Omental fat pad (tissue), 4 donors: ENCODE measurements around the gene YEATS4. TPM values are rescaled to one million over a fixed set of nuclear protein-coding genes. Genes with fewer than 3 reads are reported as not detected.
"Not testable (repeated sequence)": the region's sequence is repeated elsewhere in the genome, so short reads cannot be mapped to it uniquely, and the experiment has no call there.

Experiments used
- ATAC-seq: fragments of 150-250 bp; one replicate; pipeline ENCODE4 v1.9.1; 2016; ENCODE audit warnings: mild to moderate bottlenecking, moderate library complexity; ENCODE audit not compliant: low FRiP score
- DNase-seq: peaks from one replicate; pipeline ENCODE4 v3.0.0-alpha.2; 2019; ENCODE audit warnings: low spot score
- total RNA-seq, 4 donors: library from RNA; depleted of rRNA; stranded (reverse); fragments of >200 nt; gene quantifications; one replicate each; pipeline ENCODE4 v1.1.0, GENCODE V29; 2016
- TF ChIP-seq, protein P1 (sequence below), 3 donors: fragments of 450-650 bp; IDR thresholded peaks; one replicate each; pipeline ENCODE4 v1.5.1; 2016 to 2017; ENCODE audit warnings: antibody characterized with exemption in 3 of 3, mild to moderate bottlenecking in 3 of 3, moderate library complexity in 2 of 3

Gene YEATS4
- total RNA-seq = 10 to 100 TPM in 1 of 4 donors, 1 to 10 TPM in 3; 6.0 to 10.6 (median 7.0) TPM

DNA sequence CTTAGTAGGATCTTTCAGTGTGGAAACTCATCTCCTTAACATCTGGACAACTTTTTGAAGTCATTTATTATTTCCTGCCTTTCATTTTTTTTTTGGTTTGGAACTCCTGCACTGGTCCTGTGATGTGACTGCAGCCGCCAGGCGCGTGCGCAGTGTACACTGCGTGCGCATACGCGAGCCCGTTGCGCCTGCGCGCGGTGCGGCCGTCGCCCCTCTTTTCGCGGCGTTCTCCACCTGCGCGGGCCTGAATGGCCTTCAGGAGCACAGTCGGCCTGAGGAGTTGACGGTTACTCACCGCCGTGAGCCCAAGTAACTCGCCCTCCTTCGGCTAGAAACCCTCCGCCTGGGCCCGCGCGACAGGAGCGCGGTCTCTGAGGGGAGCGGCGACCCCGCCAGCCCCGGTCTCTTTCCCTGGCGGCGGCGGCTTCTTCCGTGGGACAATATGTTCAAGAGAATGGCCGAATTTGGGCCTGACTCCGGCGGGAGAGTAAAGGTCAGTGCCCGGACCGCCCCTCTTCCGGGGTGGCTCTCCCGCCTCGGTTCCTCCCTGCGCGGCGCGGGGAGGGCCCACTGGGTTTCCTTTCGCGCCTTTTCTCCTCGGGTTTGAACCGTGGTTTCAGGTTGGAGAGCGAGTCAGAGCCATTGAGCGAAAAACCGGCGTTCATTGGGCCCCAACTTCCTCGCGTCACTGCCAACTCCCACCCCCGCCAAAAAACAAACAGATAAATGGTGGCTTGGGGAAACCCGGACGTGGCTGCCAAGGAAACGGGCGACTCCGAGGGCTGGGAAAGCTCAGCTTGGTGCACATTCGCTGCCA lies at the start of gene YEATS4:
TSS of gene YEATS4 (plus strand) at position 213 of the 817 bp plus-strand sequence. CDS start at position 443, 230 bp downstream.
- DNase-seq (peak; percentile 51), ATAC-seq (peak; percentile 97)
- TF ChIP-seq, protein P1, sequence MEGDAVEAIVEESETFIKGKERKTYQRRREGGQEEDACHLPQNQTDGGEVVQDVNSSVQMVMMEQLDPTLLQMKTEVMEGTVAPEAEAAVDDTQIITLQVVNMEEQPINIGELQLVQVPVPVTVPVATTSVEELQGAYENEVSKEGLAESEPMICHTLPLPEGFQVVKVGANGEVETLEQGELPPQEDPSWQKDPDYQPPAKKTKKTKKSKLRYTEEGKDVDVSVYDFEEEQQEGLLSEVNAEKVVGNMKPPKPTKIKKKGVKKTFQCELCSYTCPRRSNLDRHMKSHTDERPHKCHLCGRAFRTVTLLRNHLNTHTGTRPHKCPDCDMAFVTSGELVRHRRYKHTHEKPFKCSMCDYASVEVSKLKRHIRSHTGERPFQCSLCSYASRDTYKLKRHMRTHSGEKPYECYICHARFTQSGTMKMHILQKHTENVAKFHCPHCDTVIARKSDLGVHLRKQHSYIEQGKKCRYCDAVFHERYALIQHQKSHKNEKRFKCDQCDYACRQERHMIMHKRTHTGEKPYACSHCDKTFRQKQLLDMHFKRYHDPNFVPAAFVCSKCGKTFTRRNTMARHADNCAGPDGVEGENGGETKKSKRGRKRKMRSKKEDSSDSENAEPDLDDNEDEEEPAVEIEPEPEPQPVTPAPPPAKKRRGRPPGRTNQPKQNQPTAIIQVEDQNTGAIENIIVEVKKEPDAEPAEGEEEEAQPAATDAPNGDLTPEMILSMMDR (IDR thresholded peaks at IDR 0.05) = no peak

DNA sequence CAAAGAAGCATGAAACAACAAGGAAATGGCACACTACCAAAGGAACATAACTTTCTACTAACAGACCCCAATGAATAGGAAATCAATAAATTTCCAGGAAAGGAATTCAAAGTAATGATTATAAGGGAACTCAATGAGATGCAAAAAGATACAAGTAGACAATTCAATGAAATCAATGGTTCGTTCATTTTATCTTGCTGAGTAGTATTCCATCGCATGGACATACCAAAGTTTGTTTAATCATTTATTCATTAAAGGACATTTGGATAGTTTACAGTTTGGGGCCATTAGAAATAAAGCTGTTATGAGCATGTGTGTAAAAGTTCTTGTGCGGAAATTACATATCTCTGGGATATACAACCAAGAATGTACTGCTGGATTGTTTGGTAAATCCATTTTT lies 46.3 kb upstream of the YEATS4 start:
- ATAC-seq = no peak
- TF ChIP-seq, protein P1 (IDR thresholded peaks at IDR 0.05) = no peak
- no peak for DNase-seq

DNA sequence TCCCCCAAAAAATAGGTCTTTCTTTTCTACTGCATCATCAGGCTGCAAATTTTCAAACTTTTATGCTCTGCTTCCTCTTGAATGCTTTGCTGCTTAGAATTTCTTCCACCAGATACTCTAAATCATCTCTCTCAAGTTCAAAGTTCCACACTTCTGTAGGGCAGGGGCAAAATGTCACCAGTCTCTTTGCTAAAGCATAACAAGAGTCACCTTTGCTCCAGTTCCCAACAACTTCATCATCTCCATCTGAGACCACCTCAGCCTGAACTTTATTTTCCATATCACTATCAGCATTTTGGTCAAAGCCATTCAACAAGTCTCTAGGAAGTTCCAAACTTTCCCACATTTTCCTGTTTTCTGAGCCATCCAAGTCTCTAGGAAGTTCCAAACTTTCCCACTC lies 42.8 kb upstream of the YEATS4 start:
- not testable (repeated sequence) for DNase-seq, ATAC-seq

DNA sequence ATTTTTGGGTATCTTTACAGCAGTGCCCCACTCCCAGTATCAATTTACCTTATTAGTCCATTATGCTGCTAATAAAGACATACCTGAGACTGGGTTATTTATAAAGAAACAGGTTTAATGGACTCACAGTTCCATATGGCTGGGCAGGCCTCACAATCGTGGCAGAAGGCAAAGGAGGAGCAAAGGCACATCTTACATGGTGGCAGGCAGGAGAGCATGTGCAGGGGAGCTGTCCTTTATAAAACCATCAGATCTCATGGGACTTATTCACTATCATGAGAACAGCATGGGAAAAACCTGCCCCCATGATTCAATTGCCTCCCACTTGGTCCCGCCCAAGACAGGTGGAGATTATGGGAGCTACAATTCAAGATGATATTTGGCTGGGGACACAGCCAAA lies 42.3 kb upstream of the YEATS4 start:
- not testable (repeated sequence) for ATAC-seq, DNase-seq

DNA sequence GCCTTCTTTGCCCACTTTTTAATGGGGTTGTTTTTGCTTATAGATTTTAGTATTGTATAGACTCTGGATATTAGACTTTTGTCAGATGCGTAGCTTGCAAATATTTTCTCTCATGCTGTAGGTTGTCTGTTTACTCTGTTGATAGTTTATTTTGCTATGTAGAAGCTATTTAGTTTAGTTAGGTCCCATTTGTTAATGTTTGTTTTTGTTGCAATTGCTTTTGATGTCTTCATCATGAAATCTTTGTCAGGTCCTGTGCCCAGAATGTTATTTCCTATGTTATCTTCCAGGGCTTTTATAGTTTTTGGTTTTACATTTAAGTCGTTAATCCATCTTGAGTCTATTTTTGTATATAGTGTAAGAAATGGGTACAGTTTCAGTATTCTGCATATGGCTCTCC lies 41.3 kb upstream of the YEATS4 start:
- no peak for DNase-seq
- ATAC-seq = no peak
- TF ChIP-seq, protein P1 (IDR thresholded peaks at IDR 0.05) = no peak

DNA sequence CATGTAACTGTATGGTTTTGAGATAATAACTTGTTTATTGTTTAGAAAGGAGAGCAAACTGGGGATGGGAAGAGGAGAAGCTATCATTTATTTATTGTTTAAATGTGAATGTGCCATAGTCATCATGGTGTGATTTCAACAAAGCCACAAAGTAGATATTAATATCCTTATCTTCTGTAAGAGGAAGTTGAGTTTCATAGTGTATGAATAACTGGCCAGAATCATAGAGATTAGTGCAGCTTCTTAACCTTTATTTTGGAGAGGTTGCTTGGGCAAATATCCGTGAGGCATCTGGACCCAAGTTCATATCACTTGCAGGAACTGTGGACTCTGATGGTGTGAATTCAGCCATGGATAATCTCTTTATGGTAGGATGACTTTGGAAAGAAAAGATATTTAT lies 38.2 kb upstream of the YEATS4 start:
- ATAC-seq (no peak), DNase-seq (no peak)
- TF ChIP-seq, protein P1 (IDR thresholded peaks at IDR 0.05) = no peak

DNA sequence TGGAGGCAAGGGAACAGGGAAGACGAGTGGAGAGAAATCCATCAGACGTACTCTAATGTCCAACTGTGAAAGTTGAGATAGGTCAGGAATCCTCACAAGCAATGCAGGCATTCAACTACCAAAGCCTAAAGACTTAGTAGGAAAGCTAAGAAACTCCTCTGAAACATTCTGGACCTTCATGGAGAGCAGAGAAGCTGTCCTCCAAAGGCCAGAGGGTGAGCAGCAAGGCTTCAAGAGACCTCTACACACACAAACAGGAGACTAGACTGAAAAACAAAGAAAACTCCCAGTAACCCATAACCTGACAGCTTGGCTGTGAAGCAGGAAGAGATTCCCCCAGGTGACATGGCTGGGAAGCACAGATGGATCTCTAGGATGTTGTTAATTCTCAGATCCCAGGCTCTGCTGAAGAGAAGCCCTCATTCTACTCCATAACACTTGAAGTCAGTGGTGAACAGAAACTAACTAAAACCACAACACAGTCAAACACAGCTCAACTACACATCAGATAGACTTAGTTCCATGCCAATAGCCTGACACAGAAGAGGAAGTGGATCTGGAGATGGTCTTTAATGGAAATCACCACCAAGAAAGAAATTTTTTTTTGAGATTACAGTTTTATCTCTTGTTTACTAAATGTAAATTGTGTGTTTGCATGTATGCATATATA lies 34.6 kb upstream of the YEATS4 start:
- no peak for ATAC-seq
- DNase-seq = no peak
- TF ChIP-seq, protein P1 (IDR thresholded peaks at IDR 0.05) = no peak

DNA sequence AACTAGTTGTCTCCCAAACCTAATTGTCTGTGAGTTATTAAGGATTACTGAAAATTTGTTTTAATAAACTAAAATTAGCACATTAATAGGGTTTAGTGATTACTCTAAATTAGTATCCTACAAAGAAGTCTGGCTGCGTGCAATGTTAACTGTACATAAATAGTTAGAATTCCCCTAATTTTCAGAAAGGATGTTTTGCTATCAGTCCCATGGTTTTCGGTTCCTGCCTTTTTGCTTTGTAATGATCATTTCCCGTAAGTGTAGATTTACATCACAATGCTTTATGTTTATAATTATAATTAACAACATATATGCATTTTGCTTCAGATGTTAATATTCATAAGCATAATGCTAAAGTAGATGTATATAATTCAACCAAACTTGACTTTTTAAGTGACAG lies 31.1 kb upstream of the YEATS4 start:
- ATAC-seq = no peak
- no peak for DNase-seq
- TF ChIP-seq, protein P1 (IDR thresholded peaks at IDR 0.05) = no peak
